Lung (tissue), 12 donors: ENCODE measurements around the gene MICAL2. TPM values are rescaled to one million over a fixed set of nuclear protein-coding genes. Genes with fewer than 3 reads are reported as not detected.

Source experiments
- ATAC-seq: fragments of 200-7000 bp; cut with Tn5 transposase; one replicate; pipeline ENCODE4 v1.9.1; 2020; ENCODE audit warnings: moderate number of reproducible peaks; ENCODE audit not compliant: insufficient read depth, low FRiP score
- DNase-seq, 3 donors: peaks; one replicate each; pipeline ENCODE4 v3.0.0-alpha.2; 2013 to 2017
- H3K27ac ChIP-seq, 2 donors: one replicate each; pipeline ENCODE4 v1.5.1; 2013; ENCODE audit warnings: mild to moderate bottlenecking in 2 of 2, moderate library complexity in 2 of 2, control low read depth in 1 of 2, inconsistent platforms in 1 of 2, low read depth in 1 of 2, low read length in 1 of 2
- H3K27me3 ChIP-seq, 3 donors: one replicate each; pipeline ENCODE4 v1.5.1; 2013; ENCODE audit warnings: low read length in 2 of 3; ENCODE audit not compliant: control insufficient read depth in 3 of 3, insufficient read depth in 3 of 3
- H3K36me3 ChIP-seq, 4 donors: one replicate each; pipeline ENCODE4 v1.5.1; 2013; ENCODE audit warnings: low read length in 4 of 4, mild to moderate bottlenecking in 1 of 4, moderate library complexity in 1 of 4; ENCODE audit not compliant: control insufficient read depth in 4 of 4, insufficient read depth in 4 of 4
- H3K4me1 ChIP-seq, 5 donors: one replicate each; pipeline ENCODE4 v1.5.1; 2013; ENCODE audit warnings: low read length in 5 of 5, mild to moderate bottlenecking in 2 of 5, moderate library complexity in 1 of 5; ENCODE audit not compliant: control insufficient read depth in 5 of 5, insufficient read depth in 5 of 5
- H3K4me3 ChIP-seq: one replicate; pipeline ENCODE4 v1.5.1; 2013; ENCODE audit warnings: mild to moderate bottlenecking, control low read depth, moderate library complexity
- H3K9ac ChIP-seq, 2 donors: one replicate each; pipeline ENCODE4 v1.5.1; 2013; ENCODE audit warnings: low read length in 2 of 2, control low read depth in 1 of 2; ENCODE audit not compliant: insufficient read depth in 1 of 2
- H3K9me3 ChIP-seq, 4 donors: one replicate each; pipeline ENCODE4 v1.5.1; 2013; ENCODE audit warnings: low read length in 3 of 4, mild to moderate bottlenecking in 1 of 4, moderate library complexity in 1 of 4; ENCODE audit not compliant: control insufficient read depth in 4 of 4, insufficient read depth in 3 of 4
- WGBS, 2 donors: extraction: QIAGEN DNeasy Blood & Tissue Kit; methylation state at CpG; one replicate each; pipeline ENCODE4 v1.1.7; 2013; 5-methylcytosine and 5-hydroxymethylcytosine counted together
- polyA plus RNA-seq, 2 donors: library from polyadenylated mRNA; stranded (reverse); fragments of 200-250 nt; gene quantifications; one replicate each; pipeline ENCODE4 v1.2.1, GENCODE V29; 2013
- total RNA-seq, 2 donors: library from RNA; depleted of rRNA in 1 of 2; stranded (reverse); fragments of >200 nt in 1 of 2; gene quantifications; one replicate each; pipeline ENCODE4 v1.2.1, GENCODE V29; 2014 to 2021
- TF ChIP-seq, protein P1 (sequence below): IDR thresholded peaks from 2 replicates; pipeline ENCODE4 v1.5.1; 2012; ENCODE audit warnings: mild to moderate bottlenecking; ENCODE audit errors: control extremely low read depth, extremely low read depth
- donor health status: control.
- donor health status: control.
- donor health status: Bipolar disorder and iron deficiency.
- donor health status: healthy.
- donor health status: DM: yes; HTN: yes; CAD: no.

MICAL2 gene
- total and polyA plus RNA-seq, 4 donors, result 38.2 to 218 (median 99.6) TPM

DNA sequence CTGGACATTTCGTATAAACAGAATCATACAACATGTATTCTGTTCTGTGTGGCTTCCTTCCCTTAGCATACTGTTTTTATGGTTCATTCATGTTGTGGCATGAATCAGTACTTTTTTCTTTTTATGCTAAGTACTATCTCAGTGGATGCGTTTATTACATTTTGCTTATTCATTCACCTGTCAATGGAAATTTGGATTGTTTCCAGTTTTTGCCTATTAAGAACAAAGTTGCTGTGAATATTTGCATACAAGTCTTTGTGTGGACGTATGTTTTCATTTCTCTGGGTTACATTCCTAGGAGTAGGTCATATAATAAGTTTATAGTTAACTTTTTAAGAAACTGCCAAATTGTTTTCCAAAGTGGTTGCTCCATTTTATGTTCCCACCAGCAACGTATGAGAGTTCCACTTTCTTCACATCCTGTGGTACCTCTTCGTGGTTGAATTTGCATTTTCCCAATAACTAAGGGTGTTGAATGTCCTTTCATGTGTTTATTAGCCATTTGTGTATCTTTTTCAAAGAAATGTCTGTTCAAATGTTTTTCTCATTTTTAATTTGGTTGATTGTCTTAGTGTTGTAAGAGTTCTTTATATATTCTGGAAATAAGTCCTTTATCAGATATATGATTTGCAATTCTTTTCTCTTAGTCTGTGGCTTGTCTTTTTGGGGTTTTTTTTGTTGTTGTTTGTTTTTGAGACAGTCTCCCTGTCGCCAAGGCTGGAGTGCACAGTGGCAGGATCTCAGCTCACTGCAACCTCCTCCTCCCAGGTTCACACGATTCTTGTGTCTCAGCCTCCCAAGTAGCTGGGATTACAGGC is 46.0 kb upstream of the MICAL2 start:
- peaks cover 0 to 9% (median 4%) of the 10 kb centered on the region in 5 donors for H3K4me1 ChIP-seq
- DNase-seq, result no peak
- WGBS, 2 donors, result 50 to 76% methylated on average over 7 of the region's 7 CpGs
- no peaks in the 10 kb centered on the region for H3K9me3 ChIP-seq
- H3K36me3 ChIP-seq, result no peaks in the 10 kb centered on the region
- no peak overlapping the region for H3K9ac ChIP-seq
- TF ChIP-seq, protein P1, sequence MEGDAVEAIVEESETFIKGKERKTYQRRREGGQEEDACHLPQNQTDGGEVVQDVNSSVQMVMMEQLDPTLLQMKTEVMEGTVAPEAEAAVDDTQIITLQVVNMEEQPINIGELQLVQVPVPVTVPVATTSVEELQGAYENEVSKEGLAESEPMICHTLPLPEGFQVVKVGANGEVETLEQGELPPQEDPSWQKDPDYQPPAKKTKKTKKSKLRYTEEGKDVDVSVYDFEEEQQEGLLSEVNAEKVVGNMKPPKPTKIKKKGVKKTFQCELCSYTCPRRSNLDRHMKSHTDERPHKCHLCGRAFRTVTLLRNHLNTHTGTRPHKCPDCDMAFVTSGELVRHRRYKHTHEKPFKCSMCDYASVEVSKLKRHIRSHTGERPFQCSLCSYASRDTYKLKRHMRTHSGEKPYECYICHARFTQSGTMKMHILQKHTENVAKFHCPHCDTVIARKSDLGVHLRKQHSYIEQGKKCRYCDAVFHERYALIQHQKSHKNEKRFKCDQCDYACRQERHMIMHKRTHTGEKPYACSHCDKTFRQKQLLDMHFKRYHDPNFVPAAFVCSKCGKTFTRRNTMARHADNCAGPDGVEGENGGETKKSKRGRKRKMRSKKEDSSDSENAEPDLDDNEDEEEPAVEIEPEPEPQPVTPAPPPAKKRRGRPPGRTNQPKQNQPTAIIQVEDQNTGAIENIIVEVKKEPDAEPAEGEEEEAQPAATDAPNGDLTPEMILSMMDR, result no peak
- H3K27ac ChIP-seq, result no peak overlapping the region
- no peak overlapping the region for H3K4me3 ChIP-seq
- ATAC-seq, result no peak
- no peaks in the 10 kb centered on the region for H3K27me3 ChIP-seq

DNA sequence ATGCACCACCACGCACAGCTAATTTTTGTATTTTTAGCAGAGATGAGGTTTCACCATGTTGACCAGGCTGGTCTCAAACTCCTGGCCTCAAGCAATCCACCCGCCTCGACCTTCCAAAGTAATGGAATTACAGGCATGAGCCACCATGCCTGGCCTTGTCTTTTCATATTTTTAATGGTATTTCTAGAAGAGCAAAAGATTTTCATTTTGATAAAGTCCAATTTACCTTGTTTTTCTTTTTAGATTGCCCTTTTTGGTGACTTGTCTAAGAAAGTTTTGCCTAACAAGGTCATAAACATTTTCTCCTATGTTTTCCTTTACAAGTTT is 45.5 kb upstream of the MICAL2 start:
- Histone ChIP-seq H3K9me3 (no peaks in the 10 kb centered on the region), H3K27me3 (no peaks in the 10 kb centered on the region), H3K4me3 (no peak overlapping the region), H3K4me1 (peaks cover 0 to 9% (median 4%) of the 10 kb centered on the region in 5 donors), H3K9ac (no peak overlapping the region), H3K27ac (no peak overlapping the region), H3K36me3 (no peaks in the 10 kb centered on the region)
- no peak for ATAC-seq
- DNase-seq, result no peak
- TF ChIP-seq, protein P1, result no peak
- WGBS, 2 donors, result 95% methylated on average over 3 of the region's 3 CpGs

DNA sequence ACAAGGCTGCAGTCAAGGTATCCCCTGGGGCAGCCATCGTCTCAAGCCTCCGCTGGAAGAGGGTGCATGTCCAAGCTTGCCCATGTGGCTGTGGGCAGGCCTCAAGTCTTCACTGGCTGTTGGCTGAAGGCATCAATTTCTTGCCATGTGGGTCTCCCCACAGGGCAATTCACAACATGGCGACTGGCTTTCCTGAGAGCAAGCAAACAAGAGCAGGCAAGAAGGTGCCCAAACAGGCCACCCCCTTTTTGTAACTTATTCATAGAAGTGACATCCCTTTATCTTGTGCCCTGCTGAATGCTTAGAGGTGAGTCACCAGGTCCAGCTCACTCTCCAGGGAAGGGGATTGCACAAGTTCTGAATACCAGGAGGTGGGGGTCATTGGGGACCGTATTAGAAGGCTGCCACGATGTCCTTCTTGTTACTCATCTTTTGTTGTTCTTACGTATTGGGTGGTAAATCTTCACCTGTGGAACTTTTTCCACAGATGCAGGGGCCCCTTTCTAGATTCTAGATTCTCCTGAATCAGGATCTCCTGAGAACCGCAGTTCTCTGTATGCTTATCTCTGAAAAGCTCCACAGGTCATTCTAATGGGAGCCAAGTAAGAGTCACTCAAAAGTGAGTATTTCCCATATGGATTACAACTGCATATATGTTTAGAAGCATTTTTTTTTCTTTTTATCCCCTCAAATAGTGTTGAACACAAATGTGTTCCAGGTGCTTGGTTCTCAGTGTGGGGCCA is 44.2 kb upstream of the MICAL2 start:
- WGBS, 2 donors, result 75 to 80% methylated on average over 7 of the region's 7 CpGs

More for the DNA sequence above, 44.2 kb upstream of the MICAL2 start:
- Histone ChIP-seq H3K9me3 (no peaks in the 10 kb centered on the region), H3K4me1 (peaks cover 0 to 10% (median 4%) of the 10 kb centered on the region in 5 donors), H3K27me3 (no peaks in the 10 kb centered on the region), H3K36me3 (no peaks in the 10 kb centered on the region), H3K27ac (peak overlapping the region; percentile 41 to 66), H3K4me3 (no peak overlapping the region), H3K9ac (no peak overlapping the region)
- DNase-seq (no peak), ATAC-seq (peak; percentile 65)
- TF ChIP-seq, protein P1, result no peak
